ENCODE results near the gene SCN4B. TPM values are rescaled to one million over a fixed set of nuclear protein-coding genes. Genes with fewer than 3 reads are reported as not detected.
A peak's percentile ranks its signal among the peaks of the same experiment; 100 is the strongest.

The SCN4B gene
- total RNA-seq, 1 donor from 2014 or later, result 0.89 TPM

GRCh38 chr11:118175031-118175992 is 22.7 kb upstream of the SCN4B start:
- DNase-seq (ENCODE audit: low read depth) (peak; percentile 56), FAIRE-seq (no peak)
- peak overlapping the region; percentile 71 for H3K4me3 Mint-ChIP-seq (ENCODE audit: unreplicated experiment)
- H3K4me1 Mint-ChIP-seq (ENCODE audit: low read depth, unreplicated experiment), result peaks cover 20% of the 10 kb centered on the region
- peak overlapping the region; percentile 34 for H3K27ac Mint-ChIP-seq (ENCODE audit: unreplicated experiment)
- TF ChIP-seq, protein P1, sequence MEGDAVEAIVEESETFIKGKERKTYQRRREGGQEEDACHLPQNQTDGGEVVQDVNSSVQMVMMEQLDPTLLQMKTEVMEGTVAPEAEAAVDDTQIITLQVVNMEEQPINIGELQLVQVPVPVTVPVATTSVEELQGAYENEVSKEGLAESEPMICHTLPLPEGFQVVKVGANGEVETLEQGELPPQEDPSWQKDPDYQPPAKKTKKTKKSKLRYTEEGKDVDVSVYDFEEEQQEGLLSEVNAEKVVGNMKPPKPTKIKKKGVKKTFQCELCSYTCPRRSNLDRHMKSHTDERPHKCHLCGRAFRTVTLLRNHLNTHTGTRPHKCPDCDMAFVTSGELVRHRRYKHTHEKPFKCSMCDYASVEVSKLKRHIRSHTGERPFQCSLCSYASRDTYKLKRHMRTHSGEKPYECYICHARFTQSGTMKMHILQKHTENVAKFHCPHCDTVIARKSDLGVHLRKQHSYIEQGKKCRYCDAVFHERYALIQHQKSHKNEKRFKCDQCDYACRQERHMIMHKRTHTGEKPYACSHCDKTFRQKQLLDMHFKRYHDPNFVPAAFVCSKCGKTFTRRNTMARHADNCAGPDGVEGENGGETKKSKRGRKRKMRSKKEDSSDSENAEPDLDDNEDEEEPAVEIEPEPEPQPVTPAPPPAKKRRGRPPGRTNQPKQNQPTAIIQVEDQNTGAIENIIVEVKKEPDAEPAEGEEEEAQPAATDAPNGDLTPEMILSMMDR (IDR thresholded peaks at IDR 0.05; ENCODE audit: insufficient read depth, low read depth, low read length), result no peak
- no peak for TF ChIP-seq EZH2 (IDR thresholded peaks at IDR 0.05; ENCODE audit: insufficient read depth, low read length)
- H3K79me2 ChIP-seq (ENCODE audit: insufficient read depth, low read length), result no peaks in the 10 kb centered on the region
- H3K27ac ChIP-seq (ENCODE audit: low read depth, low read length), result no peak overlapping the region
- peak overlapping the region; percentile 45 for H3K4me2 ChIP-seq (ENCODE audit: low read length)
- H3K4me1 ChIP-seq (ENCODE audit: insufficient read depth, low read length), result no peaks in the 10 kb centered on the region
- no peaks in the 10 kb centered on the region for H3K9me3 Mint-ChIP-seq (ENCODE audit: unreplicated experiment)
- no peaks in the 10 kb centered on the region for H3K36me3 Mint-ChIP-seq (ENCODE audit: low read depth, unreplicated experiment)
- no peaks in the 10 kb centered on the region for H4K20me1 ChIP-seq (ENCODE audit: insufficient read depth, low read length)
- no peak overlapping the region for H2AFZ ChIP-seq (ENCODE audit: low read depth, low read length)
- H3K27me3 Mint-ChIP-seq (ENCODE audit: low read depth, unreplicated experiment), result peaks cover 61% of the 10 kb centered on the region
- H3K9ac ChIP-seq (ENCODE audit: low read length), result no peak overlapping the region
- peaks cover 28% of the 10 kb centered on the region for H3K27me3 ChIP-seq (ENCODE audit: insufficient read depth, low read length)
- H3K9me3 ChIP-seq (ENCODE audit: insufficient read depth, low read depth, low read length), result no peaks in the 10 kb centered on the region
- H3K36me3 ChIP-seq (ENCODE audit: insufficient read depth, low read length), result no peaks in the 10 kb centered on the region
- no peak overlapping the region for H3K4me3 ChIP-seq (ENCODE audit: insufficient read depth, low read depth, low read length)

- TF ChIP-seq, protein P1 (IDR thresholded peaks at IDR 0.05; ENCODE audit: insufficient read depth, low read depth, low read length), result no peak
- TF ChIP-seq EZH2 (IDR thresholded peaks at IDR 0.05; ENCODE audit: insufficient read depth, low read length), result no peak
- Histone ChIP-seq H3K79me2 (ENCODE audit: insufficient read depth, low read length) (no peaks in the 10 kb centered on the region), H2AFZ (ENCODE audit: low read depth, low read length) (peak overlapping the region; percentile 11), H3K27me3 (ENCODE audit: insufficient read depth, low read length) (peaks cover 32% of the 10 kb centered on the region), H3K4me3 (ENCODE audit: insufficient read depth, low read depth, low read length) (no peak overlapping the region), H3K36me3 (ENCODE audit: insufficient read depth, low read length) (no peaks in the 10 kb centered on the region), H3K9ac (ENCODE audit: low read length) (no peak overlapping the region), H4K20me1 (ENCODE audit: insufficient read depth, low read length) (no peaks in the 10 kb centered on the region), H3K27ac (ENCODE audit: low read depth, low read length) (no peak overlapping the region), H3K4me2 (ENCODE audit: low read length) (no peak overlapping the region), H3K4me1 (ENCODE audit: insufficient read depth, low read length) (no peaks in the 10 kb centered on the region), H3K9me3 (ENCODE audit: insufficient read depth, low read depth, low read length) (no peaks in the 10 kb centered on the region)
- Mint-ChIP-seq H3K4me1 (ENCODE audit: low read depth, unreplicated experiment) (peaks cover 19% of the 10 kb centered on the region), H3K9me3 (ENCODE audit: unreplicated experiment) (no peaks in the 10 kb centered on the region), H3K4me3 (ENCODE audit: unreplicated experiment) (no peak overlapping the region), H3K36me3 (ENCODE audit: low read depth, unreplicated experiment) (no peaks in the 10 kb centered on the region), H3K27ac (ENCODE audit: unreplicated experiment) (no peak overlapping the region), H3K27me3 (ENCODE audit: low read depth, unreplicated experiment) (peaks cover 67% of the 10 kb centered on the region)
- DNase-seq (ENCODE audit: low read depth), result no peak
- FAIRE-seq, result no peak
Measured at GRCh38 chr11:118174006-118174567, 21.5 kb upstream of the SCN4B start.
